B cell (primary cell): ENCODE data around the gene CASZ1. TPM values are rescaled to one million over a fixed set of nuclear protein-coding genes. Genes with fewer than 3 reads are reported as not detected.

Source experiments
- ATAC-seq: fragments of 200-7000 bp; cut with Tn5 transposase; one replicate; pipeline ENCODE4 v1.10.0; 2021; ENCODE audit warnings: low read depth, mild to moderate bottlenecking, moderate number of reproducible peaks, moderate library complexity
- CTCF ChIA-PET: fragments of 350-600 bp; sonication (Branson Sonifier 250); formaldehyde crosslinking; loops from one replicate; lab custom pipeline; 2021; ENCODE audit warnings: antibody characterized with exemption, inconsistent platforms; lab: Charles Lee
- POLR2A ChIA-PET: fragments of 350-600 bp; sonication (Branson Sonifier 250); formaldehyde crosslinking; loops from one replicate; lab custom pipeline; 2021; ENCODE audit warnings: antibody characterized with exemption; lab: Charles Lee
- DNase-seq: peaks from one replicate; pipeline ENCODE4 v3.0.0; 2013
- H2AFZ ChIP-seq: 2 replicates; pipeline ENCODE4 v1.6.1; 2012; ENCODE audit warnings: mild to moderate bottlenecking, low read depth, low read length; ENCODE audit not compliant: insufficient read depth, poor library complexity, severe bottlenecking
- H3K27ac ChIP-seq, 2 donors: 1 replicate in 1 of 2; 2 replicates in 1 of 2; pipeline ENCODE4 v1.5.1; 2012 to 2013; ENCODE audit warnings: low read length in 2 of 2, mild to moderate bottlenecking in 2 of 2, moderate library complexity in 1 of 2
- H3K27me3 ChIP-seq, 4 experiments: fragments of 200-600 bp in 1 of 4; sonication (generic) in 1 of 4; replicated peaks in 1 of 4; 1 replicate in 2 of 4; 2 replicates in 2 of 4; pipeline versions ENCODE4 v1.6.1 to v1.7.0; 2013 to 2016; ENCODE audit warnings: low read length in 3 of 4, mild to moderate bottlenecking in 2 of 4, mixed read lengths in 1 of 4, moderate library complexity in 1 of 4; ENCODE audit not compliant: insufficient read depth in 4 of 4, control insufficient read depth in 3 of 4; ENCODE audit errors: control extremely low read depth in 1 of 4
- H3K36me3 ChIP-seq, 2 experiments: replicated peaks in 1 of 2; 1 replicate in 1 of 2; 2 replicates in 1 of 2; pipeline versions ENCODE4 v1.6.1 to v1.7.1; 2013; ENCODE audit warnings: low read length in 1 of 2; ENCODE audit not compliant: insufficient read depth in 2 of 2, control insufficient read depth in 1 of 2; ENCODE audit errors: control extremely low read depth in 1 of 2, extremely low read depth in 1 of 2
- H3K4me1 ChIP-seq, 2 donors: fragments of 200-600 bp in 1 of 2; sonication (generic) in 1 of 2; 1 replicate in 1 of 2; 2 replicates in 1 of 2; pipeline versions ENCODE4 v1.5.1 to v1.6.1; 2013 to 2017; ENCODE audit warnings: low read length in 2 of 2; ENCODE audit not compliant: control insufficient read depth in 2 of 2, insufficient read depth in 2 of 2
- H3K4me2 ChIP-seq: replicated peaks from 2 replicates; pipeline ENCODE3; 2012; ENCODE audit warnings: mild to moderate bottlenecking, low read depth, low read length; ENCODE audit not compliant: poor library complexity, severe bottlenecking
- H3K4me3 ChIP-seq, 5 experiments: fragments of 200-600 bp in 1 of 5; sonication (generic) in 1 of 5; 1 replicate in 3 of 5; 2 replicates in 2 of 5; pipeline versions ENCODE4 v1.5.1 to v1.7.0; 2011 to 2016; ENCODE audit warnings: low read length in 4 of 5, mild to moderate bottlenecking in 4 of 5, low read depth in 2 of 5, control low read depth in 1 of 5, moderate library complexity in 1 of 5; ENCODE audit not compliant: insufficient read depth in 1 of 5; ENCODE audit errors: control extremely low read depth in 1 of 5, extremely low read depth in 1 of 5
- H3K79me2 ChIP-seq: fragments of 200-600 bp; sonication (generic); one replicate; pipeline ENCODE4 v1.6.0; 2016; ENCODE audit warnings: low read length; ENCODE audit not compliant: control insufficient read depth, insufficient read depth
- H3K9ac ChIP-seq: fragments of 200-600 bp; sonication (generic); 2 replicates; pipeline ENCODE4 v1.6.1; 2017; ENCODE audit warnings: mild to moderate bottlenecking, low read length, moderate library complexity
- H3K9me3 ChIP-seq, 3 donors: one replicate each; pipeline versions ENCODE4 v1.6.1 to v1.7.1; 2013; ENCODE audit warnings: low read length in 2 of 3; ENCODE audit not compliant: control insufficient read depth in 2 of 3, insufficient read depth in 1 of 3; ENCODE audit errors: control extremely low read depth in 1 of 3
- H4K20me1 ChIP-seq: 2 replicates; pipeline ENCODE4 v1.6.0; 2012; ENCODE audit warnings: mild to moderate bottlenecking, low read length; ENCODE audit not compliant: insufficient read depth, control insufficient read depth, poor library complexity, severe bottlenecking
- H3K27ac Mint-ChIP-seq: one replicate; pipeline ENCODE4 v1.8.0; 2021; ENCODE audit warnings: mixed read lengths
- H3K27me3 Mint-ChIP-seq: one replicate; pipeline ENCODE4 v1.8.0; 2021; ENCODE audit warnings: mixed read lengths
- H3K4me1 Mint-ChIP-seq: one replicate; pipeline ENCODE4 v1.8.0; 2021; ENCODE audit warnings: mixed read lengths
- H3K4me3 Mint-ChIP-seq: one replicate; pipeline ENCODE4 v1.8.0; 2021; ENCODE audit warnings: mixed read lengths
- H3K9me3 Mint-ChIP-seq: one replicate; pipeline ENCODE4 v1.8.0; 2022; ENCODE audit warnings: mixed read lengths; ENCODE audit not compliant: insufficient read depth
- CTCF ChIP-seq: fragments of 200-600 bp; IDR thresholded peaks from one replicate; pipeline ENCODE4 v1.8.0; 2022; ENCODE audit warnings: antibody characterized with exemption, mild to moderate bottlenecking
- EZH2 ChIP-seq: IDR thresholded peaks from 2 replicates; pipeline ENCODE4 v1.6.1; 2012; ENCODE audit warnings: borderline replicate concordance, low read depth, mild to moderate bottlenecking, moderate library complexity, low read length; ENCODE audit not compliant: insufficient read depth, poor library complexity, severe bottlenecking
- WGBS: methylation state at CpG from one replicate; pipeline ENCODE4 v1.1.5; 2013; ENCODE audit warnings: missing lambda C conversion rate; ENCODE audit not compliant: insufficient coverage; 5-methylcytosine and 5-hydroxymethylcytosine counted together
- intact Hi-C: fragments of 100-400 bp; cut with micrococcal nuclease; formaldehyde crosslinking; loops from one replicate; pipeline ENCODE4 v1.10.0; 2022
- polyA plus RNA-seq: library from polyadenylated mRNA; depleted of rRNA; stranded (reverse); fragments of >200 nt; gene quantifications from 2 replicates; pipeline ENCODE4 v1.2.3, GENCODE V29; 2012
- total RNA-seq, 2 donors: library from RNA; stranded (reverse); fragments of 120-200 nt in 1 of 2; gene quantifications; 1 replicate in 1 of 2; 2 replicates in 1 of 2; pipeline versions ENCODE4 v1.2.3 to v1.2.4, GENCODE V29; 2013 to 2022

CASZ1 gene
- total and polyA plus RNA-seq, 2 donors (not counting 1 experiment from before 2014, with no cell fraction given) = 9.5 to 27.2 TPM

GRCh38 chr1:10814976-10815857 lies 18.8 kb upstream of the CASZ1 start:
- H3K4me3 Mint-ChIP-seq = no peak overlapping the region
- no peaks in the 10 kb centered on the region for H3K79me2 ChIP-seq
- H3K36me3 ChIP-seq = no peaks in the 10 kb centered on the region
- no peak overlapping the region for H3K9ac ChIP-seq
- H3K9me3 ChIP-seq = peaks cover 0 to 3% (median 0%) of the 10 kb centered on the region in 3 donors
- H3K27me3 Mint-ChIP-seq = peaks cover 25% of the 10 kb centered on the region
- no peak for ATAC-seq
- intact Hi-C loops = no loop called here
- no peak overlapping the region for H2AFZ ChIP-seq
- no peaks in the 10 kb centered on the region for H3K9me3 Mint-ChIP-seq
- no peaks in the 10 kb centered on the region for H3K4me1 Mint-ChIP-seq
- ChIA-PET CTCF (no interaction called here), POLR2A (interaction anchor here (0.5 kb wide), 1 partner anchor 13 kb away, joined by 3 read pairs; no protein-coding TSS in a partner anchor)
- 85% methylated on average over 7 of the region's 15 CpGs for WGBS
- TF ChIP-seq CTCF (no peak), EZH2 (no peak)
- no peak overlapping the region for H3K4me2 ChIP-seq
- no peaks in the 10 kb centered on the region for H3K4me1 ChIP-seq
- no peaks in the 10 kb centered on the region for H3K27me3 ChIP-seq
- no peak for DNase-seq
- no peaks in the 10 kb centered on the region for H4K20me1 ChIP-seq
- no peak overlapping the region for H3K27ac Mint-ChIP-seq
- H3K27ac ChIP-seq = no peak overlapping the region
- no peak overlapping the region for H3K4me3 ChIP-seq

- no peaks in the 10 kb centered on the region for H4K20me1 ChIP-seq
- intact Hi-C loops = no loop called here
- Mint-ChIP-seq H3K4me3 (no peak overlapping the region), H3K27me3 (peaks cover 25% of the 10 kb centered on the region), H3K9me3 (no peaks in the 10 kb centered on the region), H3K27ac (no peak overlapping the region), H3K4me1 (no peaks in the 10 kb centered on the region)
- WGBS = 94% methylated on average over 9 of the region's 10 CpGs
- no peak overlapping the region for H3K4me2 ChIP-seq
- ATAC-seq = no peak
- H2AFZ ChIP-seq = no peak overlapping the region
- no peaks in the 10 kb centered on the region for H3K79me2 ChIP-seq
- TF ChIP-seq CTCF (no peak), EZH2 (no peak)
- H3K27me3 ChIP-seq = no peaks in the 10 kb centered on the region
- DNase-seq = no peak
- no peaks in the 10 kb centered on the region for H3K36me3 ChIP-seq
- no peaks in the 10 kb centered on the region for H3K4me1 ChIP-seq
- H3K4me3 ChIP-seq = no peak overlapping the region
- no peak overlapping the region for H3K27ac ChIP-seq
- H3K9me3 ChIP-seq = peaks cover 0 to 3% (median 0%) of the 10 kb centered on the region in 3 donors
- CTCF ChIA-PET = no interaction called here
- H3K9ac ChIP-seq = no peak overlapping the region
- POLR2A ChIA-PET = no interaction called here
Measured at GRCh38 chr1:10814312-10814711, 17.9 kb upstream of the CASZ1 start.
